Epithelial cell of proximal tubule (primary cell): ENCODE results near the gene HMX2. TPM values are rescaled to one million over a fixed set of nuclear protein-coding genes. Genes with fewer than 3 reads are reported as not detected.

Experiments
- DNase-seq: peaks from one replicate; pipeline ENCODE4 v3.0.0-alpha.2; 2011; ENCODE audit warnings: low read depth
- H3K4me3 ChIP-seq: 2 replicates; pipeline ENCODE4 v1.5.1; 2011; ENCODE audit warnings: low read depth, mild to moderate bottlenecking, low read length
- CTCF ChIP-seq: conservative IDR thresholded peaks from 2 replicates; pipeline ENCODE4 v1.5.1; 2012; ENCODE audit warnings: low read depth, mild to moderate bottlenecking, low read length
- total RNA-seq: library from RNA; depleted of rRNA; stranded (reverse); fragments of >200 nt; gene quantifications from 2 replicates; pipeline ENCODE4 v1.2.3, GENCODE V29; 2015

The HMX2 gene
- total RNA-seq, 1 donor from 2014 or later: not detected

- DNase-seq: no peak
- no peak overlapping the region for H3K4me3 ChIP-seq
- no peak for TF ChIP-seq CTCF
Observed at GRCh38 chr10:123143162-123143824, 4.6 kb upstream of the HMX2 start.

DNA sequence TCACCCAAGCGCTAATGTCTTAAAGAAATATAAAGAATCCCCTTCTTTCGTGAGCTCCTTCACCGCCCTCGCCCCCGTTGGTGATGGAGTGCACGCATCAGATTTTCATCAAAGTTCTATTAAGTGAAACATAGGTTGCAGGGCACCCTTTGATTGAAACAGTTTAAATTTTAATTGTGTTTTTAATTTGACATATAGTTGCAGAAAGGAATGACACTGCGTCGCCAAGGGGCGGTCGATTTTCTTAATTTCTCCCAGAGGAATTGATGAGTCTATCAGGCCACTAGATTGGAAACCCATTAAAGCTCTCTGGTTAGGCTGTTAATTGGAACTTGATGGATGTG is 4.1 kb upstream of the HMX2 start:
- no peak for DNase-seq
- no peak for TF ChIP-seq CTCF
- H3K4me3 ChIP-seq: no peak overlapping the region

- no peak for DNase-seq
- TF ChIP-seq CTCF: peak; percentile 38
- H3K4me3 ChIP-seq: no peak overlapping the region
Observed at GRCh38 chr10:123144697-123145541, 3.0 kb upstream of the HMX2 start.

- no peak for TF ChIP-seq CTCF
- H3K4me3 ChIP-seq: no peak overlapping the region
Observed at GRCh38 chr10:123145542-123146012, 2.4 kb upstream of the HMX2 start.

DNA sequence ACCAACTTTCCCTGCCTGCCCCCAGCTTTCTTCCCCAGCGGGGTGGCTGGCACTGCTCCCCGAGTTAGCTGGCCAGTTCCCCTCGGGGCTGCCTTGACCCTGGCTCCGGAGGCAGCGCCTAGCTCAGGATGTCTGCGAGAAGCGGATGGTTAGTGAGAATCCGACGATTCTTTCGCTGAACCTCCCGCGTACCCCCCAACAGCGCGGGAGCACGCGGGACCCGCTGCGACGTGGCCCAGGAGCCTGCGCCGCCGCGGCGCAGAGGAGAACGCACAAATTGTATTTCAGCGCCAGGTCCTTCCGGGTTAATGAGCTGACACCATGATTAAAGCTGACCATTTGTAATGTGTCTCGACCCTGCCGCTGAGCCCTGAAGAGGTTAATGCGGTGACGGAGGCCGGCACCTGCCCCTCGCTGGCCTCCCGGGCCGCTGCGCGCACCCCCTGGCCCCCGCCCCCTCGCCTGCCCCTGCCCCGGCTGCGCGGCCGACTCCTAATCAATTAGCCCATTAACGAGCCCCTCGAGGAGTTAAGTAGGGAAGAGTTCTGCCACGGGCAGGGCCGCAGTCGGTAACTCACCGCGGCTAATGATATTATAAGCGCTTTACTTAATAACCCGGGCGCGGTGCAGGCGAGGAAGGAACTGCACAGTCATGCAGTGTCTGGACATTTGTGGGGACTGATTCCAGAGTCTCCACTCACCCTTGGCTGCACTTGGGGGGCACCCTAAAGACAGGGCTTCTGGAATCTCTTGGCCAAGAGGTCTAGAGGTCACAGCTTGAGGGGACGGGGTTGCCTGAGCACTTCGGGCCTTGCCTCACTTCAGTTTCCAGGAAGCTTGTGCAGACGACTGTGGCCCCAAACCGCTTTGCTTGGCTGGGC is 1.7 kb upstream of the HMX2 start:
- DNase-seq: no peak
- no peak overlapping the region for H3K4me3 ChIP-seq

More at GRCh38 chr10:123145542-123146012, 2.4 kb upstream of the HMX2 start:
- no peak for DNase-seq

More for the DNA sequence above, 1.7 kb upstream of the HMX2 start:
- TF ChIP-seq CTCF: no peak
